HCT116 (cell line): ENCODE data around the gene HLCS. TPM values are rescaled to one million over a fixed set of nuclear protein-coding genes. Genes with fewer than 3 reads are reported as not detected.

Experiments used
- ATAC-seq: fragments of 200-7000 bp; cut with Tn5 transposase; 2 replicates; pipeline ENCODE4 v1.9.1; 2020; ENCODE audit warnings: mild to moderate bottlenecking, moderate library complexity
- BruUV-seq: library from RNA; stranded (reverse); fragments of 400-500 nt; replicated peaks from 2 replicates; lab custom pipeline; 2021; lab: Mats Ljungman, UMichigan
- CTCF ChIA-PET: fragments of 300-600 bp; sonication (Branson Sonifier 250); formaldehyde crosslinking; loops from one replicate; lab custom pipeline; 2021; ENCODE audit warnings: antibody characterized with exemption; lab: Charles Lee
- POLR2A ChIA-PET: fragments of 300-600, 350-600 bp; sonication (Branson Sonifier 250); formaldehyde crosslinking; loops from one replicate; lab custom pipeline; 2021; ENCODE audit warnings: antibody characterized with exemption; lab: Charles Lee
- RAD21 ChIA-PET, 2 experiments: fragments of 300-600 bp; sonication (Branson Sonifier 250); formaldehyde crosslinking; loops; one replicate each; lab custom pipeline; 2023; ENCODE audit warnings: low total read pairs in 2 of 2; ENCODE audit not compliant: uncharacterized antibody in 2 of 2, unreplicated experiment in 2 of 2, low non-redundant PET in 1 of 2; lab: Charles Lee
- DNase-seq: peaks from one replicate; pipeline ENCODE4 v3.0.0-alpha.2; 2010; ENCODE audit warnings: low read depth, low spot score
- H2AFZ ChIP-seq: fragments of 200-600 bp; shearing (Covaris generic), sonication (generic); 2 replicates; pipeline ENCODE4 v1.6.1; 2017; ENCODE audit warnings: low read depth, mixed run types, mixed read lengths, antibody characterized with exemption, low read length; ENCODE audit not compliant: poor library complexity, severe bottlenecking
- H3K27ac ChIP-seq: 2 replicates; pipeline ENCODE4 v1.5.1; 2012; ENCODE audit warnings: low read depth, low read length
- H3K27me3 ChIP-seq: fragments of 200-600 bp; sonication (generic); 2 replicates; pipeline ENCODE4 v1.6.1; 2016; ENCODE audit warnings: mixed run types, low read length, mixed read lengths; ENCODE audit not compliant: insufficient read depth
- H3K36me3 ChIP-seq, 2 experiments: fragments of 200-500 bp in 1 of 2; fragments of 200-600 bp in 1 of 2; sonication (Bioruptor generic) in 1 of 2; sonication (generic) in 1 of 2; 2 replicates each; pipeline versions ENCODE4 v1.5.1 to v1.6.1; 2014 to 2016; ENCODE audit warnings: low read length in 2 of 2, inconsistent platforms in 1 of 2, mixed read lengths in 1 of 2, mixed run types in 1 of 2; ENCODE audit not compliant: insufficient read depth in 2 of 2, control insufficient read depth in 1 of 2
- H3K4me1 ChIP-seq, 2 experiments: fragments of 200-600 bp in 1 of 2; sonication (generic) in 1 of 2; 2 replicates each; pipeline versions ENCODE4 v1.5.1 to v1.6.1; 2012 to 2017; ENCODE audit warnings: low read length in 2 of 2, inconsistent platforms in 1 of 2, mild to moderate bottlenecking in 1 of 2, mixed read lengths in 1 of 2, mixed run types in 1 of 2, moderate library complexity in 1 of 2; ENCODE audit not compliant: insufficient read depth in 2 of 2, control insufficient read depth in 1 of 2
- H3K4me2 ChIP-seq: fragments of 200-600 bp; sonication (generic); 2 replicates; pipeline ENCODE4 v1.6.1; 2017; ENCODE audit warnings: mixed run types, low read length, mixed read lengths
- H3K4me3 ChIP-seq, 2 experiments: fragments of 200-600 bp in 1 of 2; sonication (generic) in 1 of 2; replicated peaks in 1 of 2; 2 replicates each; pipeline ENCODE4 v1.5.1; 2011 to 2016; ENCODE audit warnings: low read length in 2 of 2, control low read depth in 1 of 2, low read depth in 1 of 2, mild to moderate bottlenecking in 1 of 2, mixed read lengths in 1 of 2, mixed run types in 1 of 2
- H3K79me2 ChIP-seq: fragments of 200-600 bp; sonication (generic); 2 replicates; pipeline ENCODE4 v1.6.1; 2017; ENCODE audit warnings: mild to moderate bottlenecking, mixed run types, low read length, moderate library complexity, mixed read lengths; ENCODE audit not compliant: insufficient read depth
- H3K9ac ChIP-seq: fragments of 200-600 bp; sonication (generic); 2 replicates; pipeline ENCODE4 v1.6.1; 2016; ENCODE audit warnings: low read length, mixed read lengths
- H3K9me2 ChIP-seq: fragments of 200-600 bp; sonication (generic), shearing (Covaris generic); 2 replicates; pipeline ENCODE4 v1.6.1; 2017; ENCODE audit warnings: mixed run types, mild to moderate bottlenecking, moderate library complexity; ENCODE audit not compliant: insufficient read depth
- H3K9me3 ChIP-seq, 2 experiments: fragments of 200-500 bp in 1 of 2; fragments of 200-600 bp in 1 of 2; sonication (Bioruptor generic) in 1 of 2; sonication (generic) in 1 of 2; 2 replicates each; pipeline ENCODE4 v1.6.1; 2014 to 2017; ENCODE audit warnings: low read length in 2 of 2, mixed read lengths in 2 of 2, inconsistent platforms in 1 of 2, low read depth in 1 of 2, mild to moderate bottlenecking in 1 of 2, mixed run types in 1 of 2, moderate library complexity in 1 of 2; ENCODE audit not compliant: control insufficient read depth in 1 of 2, insufficient read depth in 1 of 2
- H4K20me1 ChIP-seq: fragments of 200-600 bp; sonication (generic), shearing (Covaris generic); 2 replicates; pipeline ENCODE4 v1.6.1; 2017; ENCODE audit warnings: mixed run types, mild to moderate bottlenecking, moderate library complexity; ENCODE audit not compliant: insufficient read depth
- ATF3 ChIP-seq: IDR thresholded peaks from 2 replicates; pipeline ENCODE4 v1.6.1; 2012
- CBX3 ChIP-seq: IDR thresholded peaks from 2 replicates; pipeline ENCODE4 v1.6.1; 2012; ENCODE audit warnings: low read depth
- CEBPB ChIP-seq: IDR thresholded peaks from 2 replicates; pipeline ENCODE4 v1.6.1; 2012; ENCODE audit warnings: low read depth
- MAX ChIP-seq: IDR thresholded peaks from 2 replicates; pipeline ENCODE4 v1.6.1; 2012
- POLR2A ChIP-seq: IDR thresholded peaks from 2 replicates; pipeline ENCODE4 v1.7.0; 2011; ENCODE audit warnings: borderline replicate concordance; ENCODE audit not compliant: insufficient read depth, insufficient read length; ENCODE audit errors: extremely low read depth
- POLR2AphosphoS5 ChIP-seq: IDR thresholded peaks from 2 replicates; pipeline ENCODE4 v1.6.1; 2011; ENCODE audit warnings: mild to moderate bottlenecking, low read depth, low read length, moderate library complexity
- TCF7L2 ChIP-seq: IDR thresholded peaks from 2 replicates; pipeline ENCODE4 v1.7.0; 2011; ENCODE audit warnings: borderline replicate concordance, inconsistent platforms; ENCODE audit not compliant: insufficient read depth, insufficient read length; ENCODE audit errors: extremely low read depth
- YY1 ChIP-seq: IDR thresholded peaks from 2 replicates; pipeline ENCODE4 v1.6.1; 2011; ENCODE audit warnings: low read length, low read depth, moderate library complexity, mild to moderate bottlenecking; ENCODE audit not compliant: insufficient replicate concordance; ENCODE audit errors: extremely low read depth
- ZFX ChIP-seq: fragments of 450-650 bp; IDR thresholded peaks from 2 replicates; pipeline ENCODE4 v1.6.1; 2017
- intact Hi-C: fragments of 100-400 bp; cut with micrococcal nuclease; formaldehyde crosslinking; loops from 2 replicates; pipeline ENCODE4 v1.10.0; 2022
- total RNA-seq: library from RNA; stranded (reverse); gene quantifications from one replicate; pipeline ENCODE4 v1.2.1, GENCODE V29; 2021; ENCODE audit not compliant: unreplicated experiment

Gene HLCS
- total RNA-seq, 1 experiment from 2014 or later, result 18.5 TPM

- no peak for TF ChIP-seq MAX
- no peak for TF ChIP-seq TCF7L2
- TF ChIP-seq YY1, result no peak
- TF ChIP-seq CBX3, result no peak
- TF ChIP-seq POLR2AphosphoS5, result no peak
- TF ChIP-seq POLR2A, result no peak
- intact Hi-C loops, result no loop called here
- no peak overlapping the region for H3K4me3 ChIP-seq
- H3K79me2 ChIP-seq, result peaks cover 31% of the 10 kb centered on the region
- no peaks in the 10 kb centered on the region for H4K20me1 ChIP-seq
- no peaks in the 10 kb centered on the region for H3K27me3 ChIP-seq
- DNase-seq (no peak), ATAC-seq (no peak)
- no peak overlapping the region for H2AFZ ChIP-seq
- no TSS peak for BruUV-seq
- peaks cover 2 to 6% of the 10 kb centered on the region in 2 experiments; a peak in 2 of 4 replicates for H3K36me3 ChIP-seq
- no peaks in the 10 kb centered on the region for H3K9me3 ChIP-seq
- H3K4me1 ChIP-seq, result no peaks in the 10 kb centered on the region
- H3K4me2 ChIP-seq, result no peak overlapping the region
- no peak overlapping the region for H3K27ac ChIP-seq
- POLR2A ChIA-PET, result no interaction called here
- RAD21 ChIA-PET, result no interaction called here
- H3K9ac ChIP-seq, result no peak overlapping the region
- H3K9me2 ChIP-seq, result no peaks in the 10 kb centered on the region
- CTCF ChIA-PET, result no interaction called here
These were observed 256.4 kb downstream of the HLCS start for GRCh38 chr21:36709868-36710728.

GRCh38 chr21:36709030-36709867 is 257.2 kb downstream of the HLCS start:
- no peaks in the 10 kb centered on the region for H3K4me1 ChIP-seq
- ChIA-PET RAD21 (no interaction called here), POLR2A (no interaction called here), CTCF (no interaction called here)
- no peak overlapping the region for H3K4me2 ChIP-seq
- DNase-seq (no peak), ATAC-seq (no peak)
- BruUV-seq, result no TSS peak
- H3K79me2 ChIP-seq, result peaks cover 40% of the 10 kb centered on the region
- H2AFZ ChIP-seq, result no peak overlapping the region
- H3K27me3 ChIP-seq, result no peaks in the 10 kb centered on the region
- no peak overlapping the region for H3K27ac ChIP-seq
- H3K4me3 ChIP-seq, result no peak overlapping the region
- no peak overlapping the region for H3K9ac ChIP-seq
- peaks cover 0 to 2% of the 10 kb centered on the region in 2 experiments; a peak in 1 of 4 replicates for H3K36me3 ChIP-seq
- intact Hi-C loops, result no loop called here
- H3K9me3 ChIP-seq, result no peaks in the 10 kb centered on the region
- H3K9me2 ChIP-seq, result no peaks in the 10 kb centered on the region
- TF ChIP-seq TCF7L2 (no peak), MAX (no peak), CEBPB (no peak), ZFX (no peak), ATF3 (no peak), POLR2A (no peak)
- H4K20me1 ChIP-seq, result no peaks in the 10 kb centered on the region
